ENCODE measurements around the gene CNOT4. TPM values are rescaled to one million over a fixed set of nuclear protein-coding genes. Genes with fewer than 3 reads are reported as not detected.
A peak's percentile ranks its signal among the peaks of the same experiment; 100 is the strongest.

CNOT4 gene
- total RNA-seq, 2 donors from 2014 or later = 21.7 to 25.4 TPM

- Mint-ChIP-seq H3K36me3 (peaks cover 7 to 26% of the 10 kb centered on the region in 2 donors), H3K27ac (no peak overlapping the region), H3K9me3 (peaks cover 0 to 4% of the 10 kb centered on the region in 2 donors)
- no peak for ATAC-seq
- DNase-seq (ENCODE audit: low spot score in 2 of 2) = no peak
Observed at GRCh38 chr7:135430626-135431025, 79.3 kb downstream of the CNOT4 start.

- Mint-ChIP-seq H3K9me3 (peaks cover 0 to 4% of the 10 kb centered on the region in 2 donors), H3K27ac (peak overlapping the region in 1 of 2 donors; percentile 1)
- ATAC-seq = no peak
Observed at GRCh38 chr7:135428879-135429278, 81.0 kb downstream of the CNOT4 start.

GRCh38 chr7:135428011-135428410, 81.9 kb downstream of the CNOT4 start:
- Mint-ChIP-seq H3K9me3 (peaks cover 0 to 4% of the 10 kb centered on the region in 2 donors), H3K27ac (no peak overlapping the region), H3K36me3 (peaks cover 0 to 4% of the 10 kb centered on the region in 2 donors)
- ATAC-seq = no peak
- no peak for DNase-seq (ENCODE audit: low spot score in 2 of 2)

More at GRCh38 chr7:135428879-135429278, 81.0 kb downstream of the CNOT4 start:
- peaks cover 0 to 9% of the 10 kb centered on the region in 2 donors for H3K36me3 Mint-ChIP-seq
- no peak for DNase-seq (ENCODE audit: low spot score in 2 of 2)

- DNase-seq (ENCODE audit: low spot score in 2 of 2) = no peak
- ATAC-seq = no peak
- H3K27ac Mint-ChIP-seq = no peak overlapping the region
- no peaks in the 10 kb centered on the region for H3K36me3 Mint-ChIP-seq
- peaks cover 0 to 4% of the 10 kb centered on the region in 2 donors for H3K9me3 Mint-ChIP-seq
Observed at GRCh38 chr7:135427166-135427565, 82.7 kb downstream of the CNOT4 start.

GRCh38 chr7:135425036-135425435, 84.9 kb downstream of the CNOT4 start:
- no peak for DNase-seq (ENCODE audit: low spot score in 2 of 2)
- Mint-ChIP-seq H3K36me3 (no peaks in the 10 kb centered on the region), H3K9me3 (peaks cover 0 to 4% of the 10 kb centered on the region in 2 donors), H3K27ac (no peak overlapping the region)
- no peak for ATAC-seq

GRCh38 chr7:135420786-135421185, 89.1 kb downstream of the CNOT4 start:
- H3K9me3 Mint-ChIP-seq = no peaks in the 10 kb centered on the region
- ATAC-seq = no peak
- H3K36me3 Mint-ChIP-seq = no peaks in the 10 kb centered on the region
- H3K27ac Mint-ChIP-seq = no peak overlapping the region
- DNase-seq (ENCODE audit: low spot score in 2 of 2) = no peak

- Mint-ChIP-seq H3K27ac (no peak overlapping the region), H3K36me3 (no peaks in the 10 kb centered on the region), H3K9me3 (no peaks in the 10 kb centered on the region)
- ATAC-seq (no peak), DNase-seq (ENCODE audit: low spot score in 2 of 2) (no peak)
Observed at GRCh38 chr7:135416431-135416830, 93.5 kb downstream of the CNOT4 start.

- H3K27ac Mint-ChIP-seq = no peak overlapping the region
- H3K9me3 Mint-ChIP-seq = no peaks in the 10 kb centered on the region
- H3K36me3 Mint-ChIP-seq = no peaks in the 10 kb centered on the region
- ATAC-seq (no peak), DNase-seq (ENCODE audit: low spot score in 2 of 2) (peak in 1 of 2 donors; percentile 30)
Observed at GRCh38 chr7:135414850-135415439, 95.0 kb downstream of the CNOT4 start.

- ATAC-seq (no peak), DNase-seq (ENCODE audit: low spot score in 2 of 2) (no peak)
- Mint-ChIP-seq H3K36me3 (no peaks in the 10 kb centered on the region), H3K27ac (no peak overlapping the region), H3K9me3 (no peaks in the 10 kb centered on the region)
Observed at GRCh38 chr7:135414208-135414607, 95.7 kb downstream of the CNOT4 start.

GRCh38 chr7:135411098-135411497, 98.8 kb downstream of the CNOT4 start:
- H3K27ac Mint-ChIP-seq = no peak overlapping the region
- no peaks in the 10 kb centered on the region for H3K9me3 Mint-ChIP-seq
- peaks cover 0 to 8% of the 10 kb centered on the region in 2 donors for H3K36me3 Mint-ChIP-seq
- no peak for DNase-seq (ENCODE audit: low spot score in 2 of 2)
- ATAC-seq = no peak

GRCh38 chr7:135410543-135410942, 99.4 kb downstream of the CNOT4 start:
- DNase-seq (ENCODE audit: low spot score in 2 of 2) (no peak), ATAC-seq (no peak)
- H3K9me3 Mint-ChIP-seq = no peaks in the 10 kb centered on the region
- H3K27ac Mint-ChIP-seq = no peak overlapping the region
- H3K36me3 Mint-ChIP-seq = peaks cover 0 to 8% of the 10 kb centered on the region in 2 donors

- peak in 1 of 2 donors; percentile 61 for ATAC-seq
- DNase-seq (ENCODE audit: low spot score in 2 of 2) = no peak
- H3K27ac Mint-ChIP-seq = no peak overlapping the region
- H3K36me3 Mint-ChIP-seq = peaks cover 0 to 8% of the 10 kb centered on the region in 2 donors
- no peaks in the 10 kb centered on the region for H3K9me3 Mint-ChIP-seq
Observed at GRCh38 chr7:135409845-135410542, 99.9 kb downstream of the CNOT4 start.

- ATAC-seq (no peak), DNase-seq (ENCODE audit: low spot score in 2 of 2) (no peak)
- H3K36me3 Mint-ChIP-seq = peaks cover 0 to 8% of the 10 kb centered on the region in 2 donors
- no peaks in the 10 kb centered on the region for H3K9me3 Mint-ChIP-seq
- H3K27ac Mint-ChIP-seq = no peak overlapping the region
Observed at GRCh38 chr7:135407884-135408283, 102.0 kb downstream of the CNOT4 start.

GRCh38 chr7:135406918-135407317, 103.0 kb downstream of the CNOT4 start:
- DNase-seq (ENCODE audit: low spot score in 2 of 2) = no peak
- no peak overlapping the region for H3K27ac Mint-ChIP-seq
- H3K36me3 Mint-ChIP-seq = peaks cover 0 to 8% of the 10 kb centered on the region in 2 donors
- ATAC-seq = peak in 1 of 2 donors; percentile 67
- H3K9me3 Mint-ChIP-seq = no peaks in the 10 kb centered on the region

GRCh38 chr7:135405969-135406368, 103.9 kb downstream of the CNOT4 start:
- Mint-ChIP-seq H3K9me3 (no peaks in the 10 kb centered on the region), H3K27ac (no peak overlapping the region), H3K36me3 (peaks cover 0 to 8% of the 10 kb centered on the region in 2 donors)
- DNase-seq (ENCODE audit: low spot score in 2 of 2) (no peak), ATAC-seq (no peak)

GRCh38 chr7:135403302-135403701, 106.6 kb downstream of the CNOT4 start:
- H3K9me3 Mint-ChIP-seq = no peaks in the 10 kb centered on the region
- DNase-seq (ENCODE audit: low spot score in 2 of 2) (no peak), ATAC-seq (no peak)
- H3K36me3 Mint-ChIP-seq = peaks cover 0 to 8% of the 10 kb centered on the region in 2 donors
- no peak overlapping the region for H3K27ac Mint-ChIP-seq

- ATAC-seq (no peak), DNase-seq (ENCODE audit: low spot score in 2 of 2) (no peak)
- Mint-ChIP-seq H3K36me3 (peaks cover 6 to 13% of the 10 kb centered on the region in 2 donors), H3K27ac (no peak overlapping the region), H3K9me3 (no peaks in the 10 kb centered on the region)
Observed at GRCh38 chr7:135397689-135398088, 112.2 kb downstream of the CNOT4 start.

- no peaks in the 10 kb centered on the region for H3K9me3 Mint-ChIP-seq
- DNase-seq (ENCODE audit: low spot score in 2 of 2) (no peak), ATAC-seq (no peak)
- H3K36me3 Mint-ChIP-seq = peaks cover 10 to 13% of the 10 kb centered on the region in 2 donors
- no peak overlapping the region for H3K27ac Mint-ChIP-seq
Observed at GRCh38 chr7:135392701-135393100, 117.2 kb downstream of the CNOT4 start.

Data from activated naive CD4-positive, alpha-beta T cell treated with anti-CD3 and anti-CD28 coated beads, Interleukin-2, amount 50 U/mL, for 72 hours (primary cell).